Endothelial cell (in vitro differentiated cells): ENCODE data around the gene FADS1. TPM values are rescaled to one million over a fixed set of nuclear protein-coding genes. Genes with fewer than 3 reads are reported as not detected.

Experiments
- DNase-seq: peaks from one replicate; pipeline ENCODE4 v3.0.0; 2021; ENCODE audit warnings: low spot score
- H3K27ac Mint-ChIP-seq: one replicate; pipeline ENCODE4 v1.8.0; 2021; ENCODE audit warnings: mixed read lengths, inconsistent platforms; ENCODE audit not compliant: unreplicated experiment
- H3K27me3 Mint-ChIP-seq: one replicate; pipeline ENCODE4 v1.8.0; 2021; ENCODE audit warnings: mild to moderate bottlenecking, moderate library complexity, mixed read lengths, inconsistent platforms; ENCODE audit not compliant: unreplicated experiment
- H3K36me3 Mint-ChIP-seq: one replicate; pipeline ENCODE4 v1.8.0; 2021; ENCODE audit warnings: mild to moderate bottlenecking, low read depth, mixed read lengths, inconsistent platforms; ENCODE audit not compliant: unreplicated experiment
- H3K4me1 Mint-ChIP-seq: one replicate; pipeline ENCODE4 v1.8.0; 2021; ENCODE audit warnings: mild to moderate bottlenecking, mixed read lengths, inconsistent platforms; ENCODE audit not compliant: unreplicated experiment
- H3K4me3 Mint-ChIP-seq: one replicate; pipeline ENCODE4 v1.8.0; 2021; ENCODE audit warnings: mild to moderate bottlenecking, mixed read lengths, inconsistent platforms; ENCODE audit not compliant: unreplicated experiment
- H3K9me3 Mint-ChIP-seq: one replicate; pipeline ENCODE4 v1.8.0; 2021; ENCODE audit warnings: mixed read lengths, inconsistent platforms; ENCODE audit not compliant: unreplicated experiment
- CTCF ChIP-seq: fragments of 200-600 bp; sonication (generic); IDR thresholded peaks from one replicate; pipeline ENCODE4 v1.5.0; 2021; ENCODE audit warnings: antibody characterized with exemption; ENCODE audit not compliant: unreplicated experiment
- total RNA-seq: library from RNA; stranded (reverse); fragmentation: NEBNext Ultra II Directional; extraction: Animal tissue kit (Norgen Biotek cat#: 25700); gene quantifications from one replicate; pipeline ENCODE4 v1.2.1, GENCODE V29; 2021; ENCODE audit not compliant: unreplicated experiment

FADS1 gene
- total RNA-seq, 1 donor from 2014 or later, result 102 TPM

DNA sequence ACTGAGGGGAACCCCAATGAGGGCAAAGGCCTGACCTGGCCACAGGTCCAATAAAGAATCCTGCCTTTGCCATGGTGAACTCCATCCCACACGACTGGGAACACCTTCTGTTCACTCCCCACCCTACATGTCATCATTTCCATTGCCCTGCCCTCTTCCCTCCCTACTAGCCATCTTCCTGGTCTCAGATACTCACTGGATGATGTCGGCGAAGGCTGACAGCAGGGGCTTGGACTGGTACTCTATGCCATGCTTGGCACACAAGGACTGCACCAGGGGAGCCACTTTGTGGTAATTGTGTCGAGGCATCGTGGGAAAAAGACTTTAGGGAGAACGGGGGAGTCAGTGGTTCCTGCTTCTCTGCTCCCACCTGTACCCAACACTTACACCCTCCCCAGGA lies 14.2 kb downstream of the FADS1 start:
- Mint-ChIP-seq H3K4me3 (no peak overlapping the region), H3K27ac (no peak overlapping the region), H3K27me3 (peaks cover 2% of the 10 kb centered on the region), H3K9me3 (no peaks in the 10 kb centered on the region), H3K4me1 (peaks cover 17% of the 10 kb centered on the region), H3K36me3 (peaks cover 41% of the 10 kb centered on the region)
- DNase-seq, result no peak
- TF ChIP-seq CTCF, result no peak

DNA sequence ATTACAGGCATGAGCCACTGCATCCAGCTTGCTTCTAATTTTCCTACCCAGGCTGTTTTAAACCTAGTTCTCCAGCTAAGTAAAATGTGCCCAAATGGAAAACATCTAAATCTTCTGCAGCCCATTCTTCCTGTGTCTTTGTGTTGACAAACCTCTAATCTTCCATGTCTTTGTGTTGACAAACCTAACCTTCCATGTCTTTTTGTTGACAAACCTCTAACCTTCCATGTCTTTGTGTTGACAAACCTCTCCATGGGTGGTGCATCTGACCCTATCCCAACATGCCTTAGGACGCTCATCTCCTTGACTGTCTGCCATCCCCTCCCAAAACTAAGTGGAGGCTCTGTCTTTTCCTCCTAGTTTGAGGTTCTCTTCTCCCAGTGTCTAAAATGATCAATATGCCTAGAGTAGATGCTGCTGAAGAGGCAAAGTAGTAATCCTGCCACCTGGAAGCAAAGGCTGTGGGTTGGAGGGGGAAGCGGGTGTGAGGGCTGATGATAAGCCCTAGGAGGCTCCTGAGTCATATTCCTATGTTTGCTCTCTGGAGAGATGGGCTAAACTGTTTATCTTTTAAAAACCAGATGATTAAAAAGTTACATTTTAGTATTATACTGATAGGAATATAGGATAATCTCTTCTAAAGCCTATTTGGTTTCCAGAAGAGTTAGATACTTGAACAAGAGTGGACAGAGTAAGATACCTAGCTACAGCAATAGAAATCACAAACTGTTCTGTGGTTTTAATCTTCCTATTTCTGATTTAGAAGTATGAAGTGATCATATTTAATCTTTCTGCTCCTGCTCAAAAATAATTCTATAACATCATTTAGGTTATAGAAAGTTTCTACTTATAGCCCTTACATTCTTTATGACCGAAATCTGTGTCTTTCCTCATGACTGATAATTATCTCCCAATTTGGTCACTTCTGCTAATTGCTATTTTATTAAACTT lies 16.2 kb downstream of the FADS1 start:
- Mint-ChIP-seq H3K27ac (no peak overlapping the region), H3K36me3 (peaks cover 36% of the 10 kb centered on the region), H3K4me3 (no peak overlapping the region)

GRCh38 chr11:61799665-61800284 lies 17.0 kb downstream of the FADS1 start:
- no peak for TF ChIP-seq CTCF
- H3K4me3 Mint-ChIP-seq, result no peak overlapping the region
- peaks cover 11% of the 10 kb centered on the region for H3K27me3 Mint-ChIP-seq
- H3K9me3 Mint-ChIP-seq, result no peaks in the 10 kb centered on the region
- peaks cover 14% of the 10 kb centered on the region for H3K4me1 Mint-ChIP-seq
- H3K27ac Mint-ChIP-seq, result no peak overlapping the region
- H3K36me3 Mint-ChIP-seq, result peaks cover 28% of the 10 kb centered on the region
- DNase-seq, result no peak

More for the DNA sequence above, 16.2 kb downstream of the FADS1 start:
- Mint-ChIP-seq H3K9me3 (no peaks in the 10 kb centered on the region), H3K27me3 (peaks cover 6% of the 10 kb centered on the region), H3K4me1 (peaks cover 17% of the 10 kb centered on the region)
- no peak for DNase-seq
- no peak for TF ChIP-seq CTCF

DNA sequence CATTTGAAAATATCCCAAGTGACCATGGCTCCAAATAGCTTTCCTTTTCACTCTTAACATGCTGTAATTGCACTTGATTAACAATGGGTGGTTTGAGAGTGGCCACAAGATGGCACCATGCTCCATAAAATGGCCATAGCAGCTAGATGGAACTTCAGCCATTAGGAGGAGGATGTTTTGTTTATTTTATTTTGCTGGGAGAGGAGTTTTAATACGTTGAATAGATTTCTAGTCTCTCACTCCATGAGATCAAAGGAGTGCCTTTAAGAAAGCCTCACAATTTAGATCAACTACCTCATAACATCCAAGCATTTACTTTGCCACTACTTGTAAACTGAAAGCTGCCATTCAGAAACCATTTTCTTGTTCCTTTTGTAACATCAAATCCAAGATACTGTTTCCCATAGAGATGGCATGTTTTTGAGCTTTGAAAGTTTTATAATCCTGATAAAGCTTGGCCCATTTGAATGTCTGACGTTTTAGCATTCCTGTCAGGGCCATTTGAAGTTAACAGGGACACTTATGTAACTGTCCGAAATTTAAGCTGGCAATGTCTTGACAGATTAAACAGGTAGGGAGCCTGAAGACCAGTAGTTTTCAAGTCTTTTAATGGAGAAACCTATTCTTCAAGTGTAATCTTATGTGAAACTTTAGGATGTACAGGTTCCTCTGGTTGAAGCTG lies 19.4 kb downstream of the FADS1 start:
- Mint-ChIP-seq H3K4me3 (no peak overlapping the region), H3K4me1 (peaks cover 11% of the 10 kb centered on the region), H3K27me3 (peaks cover 13% of the 10 kb centered on the region), H3K27ac (peak overlapping the region; percentile 46), H3K36me3 (peaks cover 10% of the 10 kb centered on the region), H3K9me3 (no peaks in the 10 kb centered on the region)
- peak; percentile 49 for TF ChIP-seq CTCF
- DNase-seq, result peak; percentile 72
